SK-N-MC (cell line): Measurements from ENCODE around the gene CNFN.

Experiments used
- EZH2 ChIP-seq: fragments of 200-600 bp; sonication (generic); IDR thresholded peaks from one replicate; pipeline ENCODE4 v1.6.1; 2017; ENCODE audit warnings: antibody characterized with exemption
- POLR2AphosphoS5 ChIP-seq: IDR thresholded peaks from 2 replicates; pipeline ENCODE4 v1.6.1; 2012; ENCODE audit warnings: mild to moderate bottlenecking, low read depth, low read length, borderline replicate concordance

- TF ChIP-seq POLR2AphosphoS5 (no peak), EZH2 (no peak)
Measured at GRCh38 chr19:42363614-42364346, 26.3 kb downstream of the CNFN start.
